DMS153 (cell line): ENCODE data around the gene GFOD1.
"Not testable (repeated sequence)": the region's sequence is repeated elsewhere in the genome, so short reads cannot be mapped to it uniquely, and the experiment has no call there.

Experiments
- DNase-seq: peaks from one replicate; lab custom pipeline; 2025; lab: John Stamatoyannopoulos, UW

The GFOD1 gene

GRCh38 chr6:13354331-13355042 is 132.9 kb downstream of the GFOD1 start:
- no peak for DNase-seq

GRCh38 chr6:13352165-13352564 is 135.2 kb downstream of the GFOD1 start:
- no peak for DNase-seq

DNA sequence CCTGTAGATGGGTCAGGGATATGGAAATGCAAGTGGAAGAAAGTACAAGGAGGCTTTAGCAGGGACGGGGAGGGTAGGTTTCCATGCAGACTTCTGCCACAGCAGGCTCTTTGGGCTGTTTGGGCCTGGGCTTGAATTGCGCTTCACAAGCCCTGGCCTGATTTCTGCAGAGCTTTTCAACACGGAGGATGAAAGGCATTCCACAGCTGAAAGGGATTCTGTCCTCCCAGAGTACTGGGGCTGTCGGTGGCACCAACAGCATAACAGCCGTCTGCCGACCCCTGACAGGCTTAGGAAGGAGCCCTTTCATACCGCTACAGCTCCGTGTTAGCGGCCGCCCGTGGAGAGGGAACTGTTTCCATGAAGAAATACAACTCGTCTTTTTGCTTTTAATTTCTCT is 136.1 kb downstream of the GFOD1 start:
- DNase-seq, result no peak

DNA sequence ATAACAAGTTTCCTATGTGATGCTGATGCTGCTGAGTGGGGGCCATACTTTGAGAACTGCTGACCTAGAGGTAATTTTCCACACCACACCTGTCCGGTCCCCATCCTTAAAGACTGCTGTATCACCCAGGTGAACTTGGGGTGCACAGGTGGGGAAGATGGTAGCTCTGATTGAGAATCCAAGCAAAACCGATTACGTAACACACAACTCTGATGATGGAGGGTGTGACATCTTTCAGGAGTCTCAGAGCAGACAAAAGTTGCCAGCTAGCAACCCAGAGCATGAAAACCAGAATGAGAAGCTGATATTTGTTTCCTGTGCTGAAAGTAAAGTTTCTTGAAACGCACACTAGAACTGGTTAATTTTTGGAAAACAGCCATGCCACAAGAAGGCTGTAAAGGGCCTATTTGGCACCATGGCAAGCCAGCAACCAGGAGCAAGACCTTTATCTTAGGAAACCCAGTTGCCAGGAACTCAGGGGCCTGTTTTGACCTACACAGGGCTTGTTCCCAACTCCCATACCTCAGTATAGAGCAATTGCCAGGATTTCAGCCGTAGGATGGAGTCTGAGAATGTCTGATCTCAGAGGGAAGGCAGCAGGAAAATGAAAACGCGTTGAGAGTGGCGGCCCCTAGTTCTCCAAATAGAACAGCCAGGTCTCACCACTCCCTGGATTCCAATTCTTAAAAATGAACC is 137.4 kb downstream of the GFOD1 start:
- no peak for DNase-seq

GRCh38 chr6:13348334-13349113 is 138.9 kb downstream of the GFOD1 start:
- DNase-seq, result no peak

DNA sequence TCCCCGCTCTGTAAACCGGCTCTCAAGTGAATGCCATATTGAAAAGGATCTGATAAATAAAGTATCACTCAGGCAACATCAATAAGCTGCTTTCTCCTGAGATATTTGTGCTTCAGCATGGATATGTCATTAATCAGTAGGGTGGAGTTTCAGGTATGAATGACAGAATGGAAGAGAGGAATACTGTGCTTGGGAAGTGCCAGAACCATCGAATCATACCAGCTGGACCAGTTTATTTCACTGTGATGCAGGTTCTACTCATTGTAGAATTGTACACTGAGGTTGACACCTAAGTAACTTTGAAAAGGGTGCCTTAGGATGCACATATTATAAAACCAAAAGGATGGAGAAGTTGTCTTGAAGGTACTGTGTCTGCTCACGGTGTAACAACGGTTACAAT is 141.2 kb downstream of the GFOD1 start:
- DNase-seq, result no peak

DNA sequence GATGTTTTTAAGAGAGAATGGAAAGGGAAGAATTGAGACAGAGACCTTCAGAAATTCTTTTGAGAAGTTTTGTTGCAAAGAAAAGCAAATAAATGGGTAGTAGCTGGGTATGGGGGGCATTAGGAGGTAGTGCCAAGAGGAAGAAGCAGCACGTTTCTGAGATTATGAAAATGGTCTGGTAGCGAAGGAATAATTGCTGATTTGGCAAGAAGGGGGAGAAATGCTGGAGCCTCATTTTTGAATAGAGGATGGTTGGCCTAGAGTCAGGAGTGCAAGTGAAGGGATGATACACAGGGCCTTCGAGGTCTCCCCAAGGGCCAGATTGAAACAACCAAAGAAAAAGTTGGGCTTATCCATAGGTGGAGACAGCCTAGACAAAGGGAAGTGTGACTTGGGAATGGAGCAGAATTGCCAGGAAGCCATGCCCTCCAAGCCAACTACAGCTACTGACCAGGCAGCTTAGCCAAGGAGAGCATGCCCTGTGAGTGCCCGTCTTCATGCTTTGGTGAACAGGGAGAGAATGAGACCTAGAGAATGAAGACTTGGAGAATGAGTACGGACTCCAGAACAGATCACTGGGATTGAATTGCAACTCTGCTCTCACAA is 144.9 kb downstream of the GFOD1 start:
- no peak for DNase-seq

- DNase-seq, result no peak
Measured at GRCh38 chr6:13339863-13340630, 147.4 kb downstream of the GFOD1 start.

- no peak for DNase-seq
Measured at GRCh38 chr6:13338038-13338437, 149.4 kb downstream of the GFOD1 start.

- peak; percentile 23 for DNase-seq
Measured at GRCh38 chr6:13336553-13336952, 150.8 kb downstream of the GFOD1 start.

- no peak for DNase-seq
Measured at GRCh38 chr6:13334953-13335352, 152.4 kb downstream of the GFOD1 start.

DNA sequence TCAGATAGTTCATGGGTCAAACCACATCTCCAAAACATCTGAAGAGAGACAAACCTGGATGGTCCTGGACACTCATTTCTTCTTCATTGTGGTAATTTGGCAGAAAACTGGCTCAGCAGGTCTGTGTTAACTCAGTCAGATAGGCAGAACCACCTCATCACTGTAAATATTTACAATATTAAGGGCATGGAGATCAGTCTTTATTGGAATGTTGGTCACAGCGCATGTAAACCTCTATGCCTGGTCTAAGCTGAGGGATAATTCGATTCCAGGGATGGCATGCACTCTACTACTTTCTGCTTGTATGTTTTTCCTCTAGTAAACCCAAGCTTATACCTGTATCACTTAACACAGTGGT is 155.1 kb downstream of the GFOD1 start:
- DNase-seq, result no peak

GRCh38 chr6:13331516-13332348 is 155.7 kb downstream of the GFOD1 start:
- DNase-seq, result no peak

DNA sequence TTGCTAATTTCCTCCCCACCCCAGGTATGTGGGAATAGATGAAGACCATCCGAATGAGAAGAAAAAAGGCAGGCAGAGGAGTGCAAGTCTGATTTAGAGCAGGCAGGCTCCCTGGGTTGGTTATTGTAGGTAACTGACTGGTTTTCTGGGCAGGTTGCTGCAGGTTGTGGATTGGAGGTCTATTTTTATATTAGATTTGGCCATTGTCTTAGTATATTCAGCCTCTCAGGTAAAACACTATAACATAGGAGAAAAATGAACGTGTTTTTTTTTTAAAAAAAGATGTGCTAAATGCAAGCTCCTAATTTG is 158.6 kb downstream of the GFOD1 start:
- DNase-seq, result no peak

DNA sequence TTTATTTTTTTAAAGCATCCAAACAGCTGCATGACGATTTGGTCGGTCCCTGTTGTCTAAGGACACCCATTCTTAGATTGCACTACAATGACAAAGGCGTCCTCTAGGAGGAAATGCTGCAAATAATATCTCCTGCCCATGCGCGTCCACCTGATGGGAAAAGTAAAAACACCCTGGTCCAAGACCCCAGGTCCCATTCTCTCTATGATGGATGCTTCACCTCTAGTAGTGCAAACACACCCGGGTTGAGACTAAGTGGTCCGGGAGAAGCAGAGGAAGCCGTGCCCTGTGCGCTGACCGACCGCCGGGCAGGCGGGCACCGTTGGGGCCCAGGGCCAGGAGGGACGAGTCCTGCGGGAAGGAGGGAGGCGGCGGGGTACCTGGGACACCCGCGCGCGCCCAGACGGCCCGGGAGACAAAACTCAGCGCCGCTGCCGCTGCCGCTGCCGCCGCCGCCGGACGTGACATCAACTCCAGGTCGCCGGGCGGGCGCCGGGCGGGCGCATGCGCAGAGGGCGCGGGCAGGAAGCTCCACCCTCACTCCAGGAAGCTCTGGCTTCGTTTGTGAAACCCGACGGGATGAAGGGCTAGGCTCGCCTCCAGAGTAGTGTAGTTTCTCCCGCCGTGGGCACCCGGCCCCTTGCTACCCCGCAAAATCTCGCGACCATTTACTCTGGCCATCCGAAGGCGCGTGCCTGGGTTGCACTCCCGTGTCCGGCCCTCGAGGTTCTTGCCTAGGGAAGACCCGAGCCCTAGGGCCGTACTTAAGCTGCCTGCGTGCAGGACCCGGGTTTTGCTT is 159.1 kb downstream of the GFOD1 start, which contains the start of gene TBC1D7:
TSS of gene TBC1D7 (minus strand) at position 462 of the 799 bp plus-strand sequence. CDS start 1,639 bp downstream, outside the sequence.
- peak; percentile 71 for DNase-seq

GRCh38 chr6:13327691-13328075 is 159.7 kb downstream of the GFOD1 start:
- DNase-seq, result no peak

GRCh38 chr6:13326031-13326586 is 161.3 kb downstream of the GFOD1 start:
- not testable (repeated sequence) for DNase-seq

DNA sequence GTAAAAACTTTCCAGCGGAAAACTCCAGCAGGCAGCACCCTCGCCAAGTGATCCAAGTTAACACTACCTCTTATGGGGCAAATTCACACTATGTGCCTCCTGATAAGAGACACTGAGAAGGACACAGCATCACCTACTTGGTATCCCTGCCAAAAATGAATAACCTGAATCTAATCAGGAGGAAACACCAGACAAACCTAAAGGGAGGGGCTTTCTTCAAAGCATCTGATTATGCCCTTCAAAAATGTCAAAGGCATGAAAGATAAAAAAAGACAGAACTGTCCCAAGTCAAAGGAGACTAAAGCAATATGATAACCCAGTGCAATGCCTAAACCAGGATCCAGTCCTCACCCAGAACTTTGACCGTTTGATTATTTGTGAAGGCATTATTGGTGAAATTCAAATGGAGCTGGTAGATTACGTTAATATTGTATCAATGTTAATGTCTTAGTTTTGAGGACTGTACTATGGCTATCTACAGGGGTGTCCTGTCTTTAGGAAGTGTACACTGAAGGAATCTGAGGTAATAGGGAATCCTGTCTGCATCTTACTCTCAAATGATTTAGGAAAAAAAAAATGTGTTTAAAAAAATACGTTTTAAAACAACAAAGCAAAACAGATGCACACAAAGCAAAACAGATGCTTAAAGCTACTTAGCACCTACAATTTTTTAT is 167.4 kb downstream of the GFOD1 start:
- no peak for DNase-seq

DNA sequence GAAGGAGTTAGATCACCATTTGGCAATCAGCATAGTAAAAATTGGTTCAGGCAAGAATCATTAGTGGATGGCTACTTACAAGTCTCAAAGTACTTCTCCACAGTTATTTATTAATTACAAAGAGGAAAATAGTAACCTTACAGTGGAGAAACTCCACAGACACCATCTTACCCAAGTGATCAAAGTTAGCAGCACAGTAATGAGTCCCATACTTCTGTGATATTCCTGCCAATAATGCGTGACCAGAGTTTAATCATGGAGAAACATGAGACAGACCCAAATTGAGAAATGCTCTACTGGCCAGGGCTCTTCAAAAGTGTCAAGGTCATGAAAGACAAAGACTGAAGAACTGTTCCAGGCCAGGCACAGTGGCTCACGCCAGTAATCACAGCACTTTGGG is 168.6 kb downstream of the GFOD1 start:
- no peak for DNase-seq
